ENCODE measurements around the gene MMP11.

Gene MMP11

DNA sequence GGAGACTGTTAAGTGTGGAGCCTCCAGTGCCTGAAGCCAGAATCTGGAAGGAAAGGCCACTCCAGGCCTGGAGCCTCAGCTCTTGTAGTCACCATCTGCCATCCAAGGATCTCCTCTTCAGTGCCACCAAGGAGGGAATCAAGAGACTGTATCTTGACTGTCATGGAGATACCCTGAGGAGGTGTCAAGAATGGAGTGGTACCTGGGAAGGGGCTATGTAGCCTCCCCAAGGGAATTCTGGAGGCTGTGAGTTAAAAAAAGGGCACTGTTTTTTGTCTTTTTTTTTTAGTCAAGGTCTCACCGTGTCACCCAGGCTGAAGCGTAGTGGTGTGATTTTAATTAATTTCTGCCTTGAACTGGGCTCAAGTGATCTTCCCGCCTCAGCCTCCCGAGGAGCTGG lies 13.1 kb upstream of the MMP11 start:
- no peak for DNase-seq (ENCODE audit: low spot score)

DNA sequence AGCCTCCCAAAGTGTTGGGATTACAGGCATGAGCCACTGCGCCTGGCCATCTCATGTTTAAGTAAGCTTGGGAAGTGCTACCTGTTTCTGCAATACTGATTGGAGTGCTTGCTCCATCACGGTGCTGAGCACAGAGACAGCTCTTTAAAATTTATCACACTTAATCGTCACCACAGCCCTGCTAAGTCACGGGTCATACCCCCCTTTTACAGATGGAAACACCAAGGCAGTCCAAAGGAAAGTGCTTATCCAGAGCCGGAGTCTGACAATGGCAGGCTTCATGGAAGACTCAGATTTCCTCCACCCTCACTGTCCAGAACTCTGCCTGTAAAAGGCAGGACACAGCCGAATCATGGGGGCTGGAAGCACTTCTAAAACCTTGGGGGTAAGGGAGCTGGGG lies 12.6 kb upstream of the MMP11 start:
- no peak for DNase-seq (ENCODE audit: low spot score)

DNA sequence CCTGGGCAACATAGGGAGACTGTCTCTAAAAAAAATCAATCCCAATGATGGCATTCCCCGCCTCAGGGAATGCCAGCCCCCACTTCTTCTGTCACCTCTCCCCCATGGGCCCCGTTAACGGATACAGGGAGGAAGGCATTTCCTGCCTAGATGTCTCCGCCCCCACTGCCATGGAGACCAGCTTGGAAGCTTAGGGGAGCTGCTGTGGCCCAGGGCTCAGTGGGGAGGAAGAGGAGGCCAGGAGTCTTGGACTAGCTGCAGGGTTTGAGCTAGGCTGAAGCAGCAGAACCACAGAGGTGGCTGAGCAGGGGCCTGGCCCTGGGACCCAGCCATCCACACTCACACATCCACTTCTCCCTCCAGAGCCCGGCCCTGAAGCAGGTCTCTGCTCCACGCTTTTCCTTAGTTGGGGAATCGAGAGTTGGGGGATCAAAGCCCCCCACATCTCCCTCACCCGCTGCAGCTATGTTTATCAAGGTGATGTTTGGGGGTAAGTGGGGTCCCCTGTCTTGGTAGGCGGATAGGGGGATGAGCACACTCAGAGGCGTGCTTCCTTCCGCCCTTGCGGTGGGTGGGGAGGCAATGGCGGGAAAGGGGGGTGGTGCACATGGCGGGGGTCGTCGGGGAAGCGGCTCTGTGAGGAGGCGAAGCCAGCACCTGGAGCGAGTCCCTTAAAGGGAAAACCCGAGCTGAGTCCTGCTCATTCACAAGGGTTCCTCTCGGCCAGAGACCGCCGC lies 9.6 kb upstream of the MMP11 start, which contains the start of gene C22orf15:
Gene C22orf15, plus strand, starts transcription at position 149 of the 737 bp plus-strand sequence. Its CDS starts 317 bp downstream, at position 466.
- DNase-seq (ENCODE audit: low spot score), result peak; percentile 57

DNA sequence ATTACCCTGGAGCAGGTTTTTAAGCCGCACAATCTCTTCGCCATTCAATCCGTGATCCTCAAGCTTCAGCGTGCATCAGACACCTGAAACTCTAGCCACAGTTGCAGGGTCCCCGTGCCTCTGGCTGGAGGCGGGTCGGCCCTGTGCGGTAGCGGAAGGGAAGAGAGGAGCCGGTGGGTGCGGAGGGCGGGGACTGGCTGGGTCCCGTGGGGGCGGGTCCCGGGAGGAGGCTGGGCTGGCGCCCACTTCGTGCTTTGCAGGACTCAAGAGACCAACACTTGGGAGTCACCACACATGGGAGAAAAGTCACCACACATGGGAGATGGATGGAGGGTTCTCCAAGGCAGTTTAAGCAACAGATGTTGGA lies 9.1 kb upstream of the MMP11 start:
- no peak for DNase-seq (ENCODE audit: low spot score)

DNA sequence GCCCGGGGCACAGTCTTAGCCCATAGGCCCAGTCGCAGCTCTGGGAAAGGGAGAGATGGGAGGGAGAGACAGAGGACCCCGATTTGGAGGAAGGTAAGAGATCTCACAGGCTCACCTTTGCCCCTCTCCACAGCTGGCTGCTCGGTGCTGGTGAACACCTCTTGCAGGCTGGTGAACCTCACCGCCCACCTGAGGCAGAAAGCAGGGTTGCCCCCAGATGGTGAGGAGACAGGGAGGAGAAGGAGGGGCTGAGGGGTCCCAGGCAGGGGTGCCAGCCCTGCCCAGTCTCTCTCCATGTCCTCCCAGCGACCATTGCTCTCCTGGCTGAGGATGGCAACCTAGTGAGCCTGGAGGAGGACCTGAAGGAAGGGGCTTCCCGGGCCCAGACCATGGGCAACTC lies 8.7 kb upstream of the MMP11 start:
- no peak for DNase-seq (ENCODE audit: low spot score)

DNA sequence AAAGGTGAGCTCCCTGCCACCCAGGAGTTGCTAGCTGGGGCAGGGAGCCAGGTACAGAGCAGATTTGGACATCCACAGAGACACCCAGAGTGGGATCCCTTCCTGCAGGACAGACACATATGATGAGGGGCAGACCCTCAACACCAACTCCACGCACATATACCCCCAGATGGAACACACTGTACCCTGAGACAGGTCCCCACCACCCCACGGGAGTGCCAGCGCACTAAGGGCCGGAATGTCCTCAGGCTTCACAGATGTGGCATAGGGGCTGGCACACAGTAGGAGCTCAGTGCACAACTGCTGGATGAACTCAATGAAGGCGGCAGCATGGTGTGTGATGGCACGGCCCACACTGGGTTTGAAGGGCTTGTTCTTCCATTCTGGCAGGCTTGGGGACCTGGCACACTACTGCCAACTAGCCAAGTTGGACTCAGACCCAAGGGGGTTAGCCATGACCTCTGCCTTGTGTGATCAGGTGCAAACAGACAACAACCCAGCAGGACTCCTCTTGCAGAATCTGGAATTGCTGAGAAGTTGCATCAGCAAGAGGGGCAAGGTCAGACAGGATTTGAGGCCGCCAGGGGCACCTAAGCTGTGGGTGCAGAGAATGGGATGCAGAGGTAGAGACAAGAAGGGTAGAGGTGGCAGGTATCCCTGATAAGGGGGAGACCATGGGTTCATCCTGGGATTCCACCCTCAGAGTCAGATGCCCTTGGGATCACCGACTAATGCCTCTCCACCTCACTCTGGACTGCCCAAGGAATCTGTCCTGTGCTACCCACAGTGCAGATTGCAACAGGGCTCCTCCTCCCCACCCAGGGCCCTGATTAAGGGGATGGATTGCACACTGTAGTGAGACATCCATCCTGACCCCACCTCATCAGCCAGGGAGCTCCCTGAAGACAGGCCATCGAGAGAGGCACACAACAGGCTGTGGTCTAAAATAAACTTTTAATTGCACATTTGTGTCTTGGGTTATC lies 7.5 kb upstream of the MMP11 start:
- no peak for DNase-seq (ENCODE audit: low spot score)

DNA sequence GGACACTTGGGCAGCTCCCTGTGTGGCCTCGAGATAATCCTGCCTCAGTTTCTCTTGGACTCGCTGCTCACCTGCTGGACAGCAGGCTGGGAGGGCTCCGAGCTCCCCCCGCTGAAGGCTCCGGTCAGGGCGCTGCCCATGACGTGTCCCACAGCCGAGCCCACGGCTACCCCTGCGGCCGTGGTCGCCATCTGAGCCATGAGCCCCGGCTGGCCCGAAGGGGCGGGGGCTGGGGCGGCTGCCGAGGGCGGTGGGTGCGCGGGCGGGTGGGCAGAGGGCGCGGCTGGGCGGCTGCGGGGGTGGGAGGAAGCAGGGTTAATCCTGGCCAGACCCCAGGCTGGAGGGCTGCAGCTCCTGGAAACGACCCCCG lies 5.4 kb upstream of the MMP11 start:
- no peak for DNase-seq (ENCODE audit: low spot score)

DNA sequence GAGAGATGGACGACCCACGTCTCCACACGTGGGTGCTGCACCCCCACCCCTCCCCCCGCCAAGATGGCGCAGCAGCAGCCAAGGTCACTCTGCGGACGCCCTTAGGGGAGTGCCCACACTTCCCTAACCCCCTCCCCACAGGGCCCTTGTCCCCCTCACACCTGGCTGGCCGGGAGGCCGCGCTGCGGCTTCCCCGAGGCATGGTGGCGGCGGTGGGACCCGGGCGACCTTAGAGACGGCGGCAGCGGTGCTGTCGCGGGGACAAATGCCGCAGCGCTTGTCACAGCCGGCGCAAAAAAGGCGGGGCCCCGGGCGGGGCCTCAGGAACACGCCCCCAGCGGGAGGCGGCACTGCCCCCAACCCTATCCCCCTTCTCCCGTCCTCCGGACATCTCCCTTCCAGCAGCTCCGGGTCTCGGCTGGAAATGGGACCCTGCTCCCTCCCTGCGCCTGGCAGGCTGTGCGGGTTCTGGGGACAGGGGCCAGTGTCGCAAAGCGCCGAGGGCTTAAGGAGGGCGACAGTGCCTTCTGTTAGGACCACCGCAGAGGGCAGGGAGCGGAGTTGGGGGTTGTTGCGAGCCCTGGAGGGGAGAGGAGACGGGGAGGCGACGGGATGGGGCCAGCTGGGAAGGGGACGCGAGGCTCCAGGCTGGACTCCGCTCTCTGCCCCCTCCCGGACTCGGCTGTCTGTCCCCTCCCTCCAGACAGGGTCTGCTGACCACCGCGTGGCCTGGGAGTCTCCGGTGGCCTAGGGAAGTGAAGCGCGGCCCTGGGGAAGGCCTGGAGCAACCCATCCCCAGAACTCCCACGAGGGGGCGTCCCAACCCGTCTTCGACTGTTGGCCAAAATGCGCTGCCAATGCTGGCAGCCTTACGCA lies 4.7 kb upstream of the MMP11 start, which contains the start of gene CHCHD10:
Gene CHCHD10, minus strand, starts transcription at position 300 of the 876 bp plus-strand sequence. Its CDS starts 98 bp downstream, at position 202.
- DNase-seq (ENCODE audit: low spot score), result peak; percentile 83

DNA sequence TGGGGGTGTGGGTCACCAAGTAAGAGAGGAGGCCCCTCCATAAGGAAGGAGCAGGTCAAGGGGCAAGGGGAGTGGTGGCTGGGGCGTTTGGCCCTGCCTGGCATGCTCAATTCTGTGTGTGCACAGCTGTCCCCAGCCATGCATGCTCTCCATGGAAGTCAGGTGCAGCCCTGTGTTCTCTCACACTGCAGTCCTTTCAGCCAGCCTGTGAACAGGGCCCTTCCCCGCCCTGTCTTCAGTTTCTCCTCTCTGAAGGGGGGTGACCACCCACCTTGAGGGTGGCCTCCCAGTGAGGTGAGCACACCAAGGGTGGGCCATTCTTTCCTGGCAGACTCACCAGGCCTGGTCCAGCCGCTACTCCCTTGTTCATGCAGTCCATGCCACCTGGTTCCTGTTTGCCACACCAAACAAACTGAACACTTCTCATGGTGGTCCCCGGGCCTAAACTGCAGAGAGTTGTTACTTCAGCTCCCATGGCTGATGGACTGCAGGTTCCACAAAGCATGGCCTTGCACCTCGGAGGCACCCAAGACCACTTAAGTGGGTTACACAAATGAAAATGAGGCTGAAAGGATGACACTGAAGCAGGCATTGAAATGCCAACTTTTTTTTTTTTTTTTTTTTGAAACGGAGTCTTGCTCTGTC lies 3.2 kb upstream of the MMP11 start:
- no peak for DNase-seq (ENCODE audit: low spot score)

DNA sequence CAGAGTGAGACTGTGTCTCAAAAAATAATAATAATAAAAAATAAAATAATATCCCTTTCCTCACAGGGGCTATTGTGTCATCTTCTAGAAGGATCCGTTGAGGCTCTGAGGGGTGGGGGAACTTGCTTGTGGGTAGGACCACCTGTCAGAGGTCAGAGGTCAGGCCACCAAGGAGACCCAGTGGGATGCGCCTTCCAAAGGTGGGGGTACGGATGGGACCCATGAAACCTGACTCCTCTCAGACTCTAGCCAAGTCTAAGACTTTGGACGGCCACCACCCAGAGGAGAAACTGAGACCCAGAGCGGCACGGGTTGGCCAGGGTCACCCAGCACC lies 367 bp upstream of the MMP11 start:
- DNase-seq (ENCODE audit: low spot score), result no peak

DNA sequence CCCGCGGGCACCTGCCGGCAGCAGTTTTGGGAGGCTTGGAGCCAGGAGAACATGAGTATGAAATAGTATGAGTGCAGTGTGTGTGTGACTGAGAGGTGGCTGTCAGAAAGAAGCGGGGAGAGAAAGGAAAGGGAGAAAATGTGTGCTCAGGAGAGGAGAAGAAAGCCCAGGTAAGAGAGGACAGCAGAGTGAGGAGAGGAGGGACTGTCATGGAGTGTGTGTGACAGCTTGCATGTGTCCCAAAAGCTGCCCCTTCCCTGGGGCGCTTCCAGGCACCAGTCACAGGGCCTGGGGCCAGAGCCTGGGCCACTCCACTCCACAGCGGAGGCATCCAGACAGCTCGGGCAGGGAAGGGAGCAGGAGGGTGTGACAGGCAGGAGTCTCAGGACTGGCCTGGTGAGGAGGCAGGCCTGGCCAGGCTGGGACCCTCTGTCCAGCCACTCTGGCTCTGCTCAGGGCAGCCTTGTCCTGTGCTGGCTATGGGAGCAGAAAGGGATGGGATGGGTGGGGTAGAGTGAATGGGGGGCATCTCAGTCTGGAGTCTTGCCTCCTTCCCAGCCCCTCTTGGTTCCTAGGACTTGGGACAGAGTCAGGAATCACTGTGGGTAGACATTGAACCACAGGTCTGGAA lies 949 bp downstream of the MMP11 start:
- no peak for DNase-seq (ENCODE audit: low spot score)

DNA sequence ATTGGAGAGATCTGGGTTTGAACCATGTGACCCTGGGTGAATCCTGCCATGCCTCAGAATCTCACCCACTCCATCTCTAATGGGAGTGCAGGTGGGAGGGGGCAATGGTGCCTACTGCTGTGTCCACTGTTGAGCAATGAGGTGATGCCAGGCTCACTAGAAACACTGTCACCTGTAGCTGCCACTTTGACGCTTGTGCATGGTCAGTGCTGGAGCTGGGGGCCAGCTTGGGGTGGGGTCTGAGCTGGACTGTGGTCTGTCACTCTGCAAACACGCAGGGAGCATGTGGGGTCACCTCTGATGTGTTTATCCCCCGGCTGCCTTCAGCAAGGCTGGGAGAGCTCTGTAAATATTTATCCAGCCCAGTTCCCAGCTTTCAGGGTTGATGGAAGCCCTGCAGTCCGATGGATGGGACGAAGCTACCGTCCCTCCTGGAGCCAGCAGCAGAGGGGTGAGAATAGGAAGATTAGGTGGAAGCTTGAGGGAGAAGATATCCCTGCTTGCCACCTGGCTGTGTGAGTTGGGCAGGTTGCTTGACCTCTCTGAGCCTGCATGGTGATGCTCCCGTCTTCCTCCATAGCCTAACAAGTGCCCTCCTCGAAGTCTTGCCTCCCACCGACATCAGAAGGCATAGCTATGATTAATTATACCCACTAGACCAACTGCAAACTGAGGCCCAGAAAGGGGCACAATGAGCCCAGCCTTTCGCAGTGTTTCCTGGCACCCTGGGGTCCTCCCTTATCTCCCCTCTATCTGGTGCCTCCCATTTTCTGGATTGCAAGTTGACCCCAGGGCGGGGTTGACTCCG lies 1.7 kb downstream of the MMP11 start:
- DNase-seq (ENCODE audit: low spot score), result no peak

DNA sequence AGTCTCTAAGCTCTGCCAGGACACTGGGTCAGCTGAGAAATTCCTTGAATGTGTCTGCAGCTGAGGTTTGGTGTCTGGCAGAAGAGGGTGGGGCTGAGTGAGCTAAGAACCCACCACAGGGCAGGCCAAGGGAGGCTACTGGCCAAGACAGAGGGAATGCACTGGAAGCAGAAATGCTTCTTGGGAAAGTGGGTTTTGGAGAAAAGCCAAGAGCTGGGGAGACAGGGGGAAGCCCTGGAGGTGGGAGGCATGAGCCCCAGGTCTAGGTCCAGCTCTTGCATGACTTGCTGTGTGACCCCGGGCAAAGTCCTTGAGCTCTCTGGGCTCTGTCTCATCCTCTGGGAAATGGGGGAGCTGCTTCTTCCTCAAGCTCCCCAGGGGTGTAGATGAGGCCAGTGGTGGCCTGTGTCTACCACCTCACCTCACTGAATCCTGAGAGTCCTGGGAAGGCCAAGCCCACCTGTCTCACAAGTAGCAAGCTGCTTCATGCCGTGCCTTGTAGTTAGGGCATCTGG lies 2.3 kb downstream of the MMP11 start:
- no peak for DNase-seq (ENCODE audit: low spot score)

DNA sequence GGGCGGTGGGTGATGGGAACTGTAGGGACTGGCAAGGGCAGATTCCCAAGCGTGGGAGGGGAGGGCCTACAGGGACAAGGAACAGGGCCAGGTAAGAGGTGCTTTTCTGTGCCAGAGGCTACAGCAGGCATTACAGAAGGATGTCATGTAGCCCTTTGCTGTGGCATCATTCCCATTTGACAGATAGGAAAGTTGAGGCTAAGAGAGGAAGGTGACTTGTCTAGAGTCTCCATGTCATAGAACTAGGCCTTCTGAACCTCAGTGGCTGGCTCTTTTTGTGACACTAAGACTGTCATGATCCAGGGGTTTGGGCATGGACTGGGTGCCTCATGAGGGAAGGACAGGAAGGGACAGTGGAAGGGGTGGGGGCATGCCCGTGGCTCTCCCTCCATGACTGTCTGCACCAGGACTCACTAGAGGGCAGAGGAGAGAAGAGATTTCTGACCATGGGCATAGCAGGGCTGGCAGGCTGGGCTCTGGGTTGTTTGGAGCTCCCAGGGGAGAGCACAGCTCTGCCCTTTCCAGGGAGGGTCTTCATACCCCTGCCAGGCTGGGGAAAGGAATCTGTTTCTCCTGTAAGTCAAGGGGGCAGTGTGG lies 3.2 kb downstream of the MMP11 start:
- no peak for DNase-seq (ENCODE audit: low spot score)

DNA sequence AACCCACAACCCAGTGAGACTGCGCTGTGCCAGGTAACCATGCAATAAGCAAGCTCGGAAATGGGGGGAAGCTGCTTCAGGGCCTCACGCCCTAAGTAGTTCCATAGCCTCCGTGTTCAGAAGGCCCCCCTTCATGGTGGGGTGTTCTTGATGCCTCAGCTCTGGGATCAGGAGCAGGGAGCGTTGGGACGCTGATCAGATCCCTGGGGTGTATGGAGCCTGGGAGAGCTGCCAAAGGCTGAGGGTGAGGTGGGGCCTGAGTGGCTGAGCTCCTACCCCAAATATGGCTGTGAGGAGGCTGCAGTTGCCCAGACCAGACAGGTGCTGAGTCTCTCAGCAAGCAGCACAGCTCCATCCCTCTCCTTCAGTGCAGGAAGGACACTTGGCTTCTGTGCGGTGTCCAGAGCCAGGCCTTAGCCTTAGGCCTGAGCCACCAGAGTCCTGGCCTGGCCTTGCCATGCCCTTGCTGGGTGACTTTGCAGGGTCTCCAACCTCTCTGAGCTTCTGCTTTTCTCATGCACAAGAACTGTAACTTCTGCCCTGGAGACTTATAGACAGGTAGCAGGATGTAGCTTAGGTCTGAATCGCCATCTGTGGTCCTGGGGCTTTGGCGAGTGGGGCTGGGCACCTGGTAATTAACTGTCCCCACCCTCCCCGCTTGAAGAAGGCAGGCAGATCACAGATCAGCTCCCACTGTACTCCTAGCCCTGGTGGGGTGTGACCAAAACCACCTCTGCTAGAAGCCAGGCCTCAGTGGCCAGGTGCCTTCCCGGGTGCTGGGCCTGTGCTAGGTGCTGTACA lies 5.3 kb downstream of the MMP11 start:
- no peak for DNase-seq (ENCODE audit: low spot score)

DNA sequence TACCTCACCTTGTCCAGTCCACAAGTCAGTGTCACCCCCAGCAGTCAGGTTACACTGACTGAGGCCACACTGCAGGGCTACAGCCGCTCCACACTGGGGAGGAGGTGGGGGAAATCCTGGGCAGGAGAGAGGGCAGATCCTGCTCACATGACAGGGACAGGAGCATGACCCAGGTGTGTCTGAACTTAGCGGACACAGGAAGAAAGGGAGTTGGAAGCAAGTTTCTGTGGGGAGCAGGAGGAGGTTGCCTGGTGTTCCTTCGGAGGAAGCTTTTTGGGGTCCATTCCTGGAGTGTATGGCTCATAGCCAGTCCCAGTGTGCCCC lies 5.9 kb downstream of the MMP11 start:
- no peak for DNase-seq (ENCODE audit: low spot score)

DNA sequence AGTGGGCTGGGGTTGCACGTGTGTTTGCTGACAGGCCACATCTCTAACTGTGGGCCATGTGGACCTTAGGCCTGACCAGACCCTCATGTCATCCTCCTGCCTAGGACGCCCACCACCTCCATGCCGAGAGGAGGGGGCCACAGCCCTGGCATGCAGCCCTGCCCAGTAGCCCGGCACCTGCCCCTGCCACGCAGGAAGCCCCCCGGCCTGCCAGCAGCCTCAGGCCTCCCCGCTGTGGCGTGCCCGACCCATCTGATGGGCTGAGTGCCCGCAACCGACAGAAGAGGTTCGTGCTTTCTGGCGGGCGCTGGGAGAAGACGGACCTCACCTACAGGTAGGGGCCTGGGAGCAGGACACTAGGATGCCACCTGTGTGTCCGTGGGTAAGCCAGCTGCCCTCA lies 6.4 kb downstream of the MMP11 start:
- DNase-seq (ENCODE audit: low spot score), result no peak

DNA sequence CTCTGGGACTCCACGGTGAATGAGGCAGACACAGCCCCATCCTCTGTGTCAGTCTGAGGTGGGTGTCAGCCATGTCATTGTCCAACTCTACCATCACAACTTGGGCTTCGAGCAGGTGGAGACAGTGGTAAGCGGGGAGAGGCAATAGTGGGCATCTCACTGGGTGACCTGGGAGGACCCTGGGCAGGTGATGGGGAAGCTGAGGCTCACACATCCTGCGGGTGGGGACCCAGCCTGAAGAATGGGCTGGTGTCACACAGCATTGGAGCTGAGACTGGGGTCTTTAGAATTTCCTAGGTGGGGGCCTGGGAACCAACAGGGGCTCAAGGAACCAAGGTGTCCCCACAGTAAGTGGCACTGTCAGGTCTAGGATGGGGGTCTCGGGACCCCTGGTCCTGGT lies 7.1 kb downstream of the MMP11 start:
- DNase-seq (ENCODE audit: low spot score), result no peak

DNA sequence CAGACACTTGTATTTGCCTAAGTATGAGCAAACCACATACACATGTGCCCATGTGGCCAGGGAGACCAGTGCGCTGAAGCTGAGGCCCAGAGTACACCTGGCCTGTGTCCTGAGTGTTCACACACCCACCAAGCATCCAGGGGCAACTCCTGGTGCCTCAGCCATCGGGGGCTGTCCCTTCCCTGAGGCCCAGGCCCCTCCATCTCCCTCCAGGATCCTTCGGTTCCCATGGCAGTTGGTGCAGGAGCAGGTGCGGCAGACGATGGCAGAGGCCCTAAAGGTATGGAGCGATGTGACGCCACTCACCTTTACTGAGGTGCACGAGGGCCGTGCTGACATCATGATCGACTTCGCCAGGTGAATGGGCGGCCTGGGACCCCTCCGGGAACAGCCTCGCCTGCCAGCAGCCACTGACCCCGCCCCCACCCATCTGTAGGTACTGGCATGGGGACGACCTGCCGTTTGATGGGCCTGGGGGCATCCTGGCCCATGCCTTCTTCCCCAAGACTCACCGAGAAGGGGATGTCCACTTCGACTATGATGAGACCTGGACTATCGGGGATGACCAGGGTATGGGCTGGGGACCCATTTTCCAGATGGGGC lies 7.6 kb downstream of the MMP11 start:
- no peak for DNase-seq (ENCODE audit: low spot score)

Measured in iPS-NIHi11 (cell line).